DND-41 (cell line): ENCODE measurements around the gene CDH5.

Source experiments
- EZH2 ChIP-seq: IDR thresholded peaks from 3 replicates; pipeline ENCODE4 v1.6.1; 2012; ENCODE audit warnings: borderline replicate concordance, low read depth, mild to moderate bottlenecking, moderate library complexity, low read length, inconsistent platforms; ENCODE audit not compliant: severe bottlenecking
- TF ChIP-seq, protein P1 (sequence below): IDR thresholded peaks from 2 replicates; pipeline ENCODE4 v1.5.1; 2012; ENCODE audit warnings: borderline replicate concordance, low read length, moderate library complexity, mild to moderate bottlenecking; ENCODE audit not compliant: poor library complexity, severe bottlenecking; ENCODE audit errors: extremely low read depth

DNA sequence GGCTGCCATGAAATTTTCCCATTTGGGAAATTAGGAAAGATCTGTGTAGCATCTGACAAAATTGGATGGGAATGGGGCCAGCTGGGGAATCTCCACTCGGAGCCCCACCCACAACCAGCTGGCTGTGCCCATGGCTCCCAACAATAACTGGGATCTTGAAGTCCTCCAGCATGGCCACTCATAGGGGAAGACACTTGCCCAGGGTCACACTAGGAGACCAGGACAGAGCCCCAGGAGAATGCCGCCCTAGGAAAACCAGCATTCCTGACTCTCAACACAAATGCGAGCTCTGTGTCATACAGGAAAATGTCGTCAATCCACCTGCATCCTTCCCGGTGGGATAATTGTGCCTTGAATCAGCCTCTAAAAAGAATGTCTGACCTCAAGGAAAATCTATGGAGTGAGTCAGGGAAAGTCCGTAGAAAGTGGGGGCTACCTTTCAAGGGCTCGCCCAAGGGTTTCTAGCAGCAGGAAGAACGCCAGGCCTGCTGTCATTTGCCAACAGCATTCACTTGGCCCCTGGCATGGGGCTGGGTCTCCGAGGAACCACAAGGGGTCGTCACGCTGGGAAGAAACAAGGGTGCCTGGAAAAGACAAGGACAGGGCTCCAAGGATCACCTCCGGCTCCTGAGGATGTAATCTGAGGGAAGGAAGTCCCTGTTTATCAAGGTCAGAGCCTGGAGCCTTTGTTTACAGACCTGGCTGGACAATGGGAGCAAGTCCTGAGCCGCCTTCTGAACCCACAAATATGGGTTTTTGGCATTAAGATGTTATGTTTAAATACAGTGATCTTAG lies 15.9 kb downstream of the CDH5 start:
- TF ChIP-seq, protein P1, sequence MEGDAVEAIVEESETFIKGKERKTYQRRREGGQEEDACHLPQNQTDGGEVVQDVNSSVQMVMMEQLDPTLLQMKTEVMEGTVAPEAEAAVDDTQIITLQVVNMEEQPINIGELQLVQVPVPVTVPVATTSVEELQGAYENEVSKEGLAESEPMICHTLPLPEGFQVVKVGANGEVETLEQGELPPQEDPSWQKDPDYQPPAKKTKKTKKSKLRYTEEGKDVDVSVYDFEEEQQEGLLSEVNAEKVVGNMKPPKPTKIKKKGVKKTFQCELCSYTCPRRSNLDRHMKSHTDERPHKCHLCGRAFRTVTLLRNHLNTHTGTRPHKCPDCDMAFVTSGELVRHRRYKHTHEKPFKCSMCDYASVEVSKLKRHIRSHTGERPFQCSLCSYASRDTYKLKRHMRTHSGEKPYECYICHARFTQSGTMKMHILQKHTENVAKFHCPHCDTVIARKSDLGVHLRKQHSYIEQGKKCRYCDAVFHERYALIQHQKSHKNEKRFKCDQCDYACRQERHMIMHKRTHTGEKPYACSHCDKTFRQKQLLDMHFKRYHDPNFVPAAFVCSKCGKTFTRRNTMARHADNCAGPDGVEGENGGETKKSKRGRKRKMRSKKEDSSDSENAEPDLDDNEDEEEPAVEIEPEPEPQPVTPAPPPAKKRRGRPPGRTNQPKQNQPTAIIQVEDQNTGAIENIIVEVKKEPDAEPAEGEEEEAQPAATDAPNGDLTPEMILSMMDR = no peak
- TF ChIP-seq EZH2 = no peak
